K562 (cell line): ENCODE measurements around the gene PSMD11. TPM values are rescaled to one million over a fixed set of nuclear protein-coding genes. Genes with fewer than 3 reads are reported as not detected.

Experiments
- ATAC-seq: fragments of 200-7000 bp; cut with Tn5 transposase; 3 replicates; pipeline ENCODE4 v1.9.1; 2020; ENCODE audit warnings: moderate library complexity
- BruUV-seq: library from RNA; stranded (reverse); fragments of 400-500 nt; replicated peaks from 2 replicates; lab custom pipeline; 2021; lab: Mats Ljungman, UMichigan
- CTCF ChIA-PET: fragments of 300-600 bp; formaldehyde crosslinking; extraction: SDS; loops from one replicate; lab custom pipeline; 2021; ENCODE audit warnings: low intra/inter-chr PET ratio; lab: Yijun Ruan, JAX
- POLR2A ChIA-PET: fragments of 300-600, 350-650 bp; sonication (Branson Sonifier 250); formaldehyde crosslinking; extraction: SDS; loops from one replicate; lab custom pipeline; 2021; ENCODE audit warnings: antibody characterized with exemption, inconsistent platforms; lab: Yijun Ruan, JAX
- DNase-seq, 4 experiments: peaks; one replicate each; pipeline versions ENCODE4 v3.0.0 to v3.0.0-alpha.2; 2011 to 2018; ENCODE audit warnings: low spot score in 3 of 4, mixed read lengths in 3 of 4; ENCODE audit errors: extremely low read depth in 1 of 4
- FAIRE-seq: peaks from 2 replicates; lab custom pipeline; 2011; peaks lifted over from hg19 to GRCh38; lab: Jason Lieb, UNC
- H2AFZ ChIP-seq: 2 replicates; pipeline ENCODE4 v1.6.0; 2011; ENCODE audit warnings: low read depth, low read length, control low read depth, inconsistent platforms
- H3K27ac ChIP-seq: fragments of 200-600 bp; 3 replicates; pipeline ENCODE4 v1.8.0; 2011; ENCODE audit warnings: low read depth, mild to moderate bottlenecking, control low read depth, inconsistent platforms, low read length, moderate library complexity, mixed read lengths; ENCODE audit errors: extremely low read depth
- H3K27me3 ChIP-seq, 2 experiments: fragments of 300-600 bp in 1 of 2; 2 replicates in 1 of 2; 3 replicates in 1 of 2; pipeline versions ENCODE4 v1.6.0 to v1.8.0; 2011; ENCODE audit warnings: inconsistent platforms in 2 of 2, low read length in 2 of 2, mild to moderate bottlenecking in 1 of 2, mixed read lengths in 1 of 2, moderate library complexity in 1 of 2; ENCODE audit not compliant: control insufficient read depth in 2 of 2, insufficient read depth in 2 of 2
- H3K36me3 ChIP-seq: fragments of 300-600 bp; 3 replicates; pipeline ENCODE4 v1.8.0; 2011; ENCODE audit warnings: mild to moderate bottlenecking, low read length, inconsistent platforms; ENCODE audit not compliant: control insufficient read depth, insufficient read depth
- H3K4me1 ChIP-seq, 2 experiments: fragments of 200-600 bp in 1 of 2; replicated peaks in 1 of 2; 2 replicates in 1 of 2; 3 replicates in 1 of 2; pipeline versions ENCODE4 v1.5.1 to v1.8.0; 2011; ENCODE audit warnings: inconsistent platforms in 2 of 2, low read length in 2 of 2, mild to moderate bottlenecking in 1 of 2, mixed read lengths in 1 of 2, moderate library complexity in 1 of 2; ENCODE audit not compliant: control insufficient read depth in 2 of 2, insufficient read depth in 2 of 2
- H3K4me2 ChIP-seq: 2 replicates; pipeline ENCODE4 v1.6.1; 2011; ENCODE audit warnings: low read length, control low read depth, inconsistent platforms, mixed read lengths; ENCODE audit not compliant: insufficient read depth
- H3K4me3 ChIP-seq: fragments of 200-600 bp; sonication (generic), shearing (Covaris generic); 2 replicates; pipeline ENCODE4 v1.5.1; 2016; ENCODE audit warnings: control low read depth, inconsistent platforms
- H3K79me2 ChIP-seq: fragments of 200-600 bp; 3 replicates; pipeline ENCODE4 v1.8.0; 2011; ENCODE audit warnings: low read length, inconsistent platforms; ENCODE audit not compliant: control insufficient read depth, insufficient read depth
- H3K9ac ChIP-seq, 2 experiments: 2 replicates each; pipeline versions ENCODE4 v1.6.0 to v1.6.1; 2011; ENCODE audit warnings: low read depth in 2 of 2, low read length in 2 of 2, control low read depth in 1 of 2, inconsistent platforms in 1 of 2, mild to moderate bottlenecking in 1 of 2, mixed read lengths in 1 of 2; ENCODE audit not compliant: insufficient read depth in 1 of 2
- H3K9me1 ChIP-seq: one replicate; pipeline ENCODE4 v1.6.0; 2011; ENCODE audit warnings: inconsistent platforms, mild to moderate bottlenecking, low read length, moderate library complexity; ENCODE audit not compliant: control insufficient read depth, insufficient read depth
- H3K9me3 ChIP-seq: replicated peaks from 2 replicates; pipeline ENCODE4 v1.5.1; 2011; ENCODE audit warnings: low read depth, low read length, inconsistent platforms; ENCODE audit not compliant: control insufficient read depth, insufficient read depth
- H4K20me1 ChIP-seq: replicated peaks from 2 replicates; pipeline ENCODE4 v1.6.1; 2011; ENCODE audit warnings: low read length, inconsistent platforms, mixed read lengths; ENCODE audit not compliant: control insufficient read depth, insufficient read depth
- CBX3 ChIP-seq, 2 experiments: IDR thresholded peaks; 1 replicate in 1 of 2; 2 replicates in 1 of 2; pipeline ENCODE4 v1.6.1; 2012; ENCODE audit warnings: inconsistent platforms in 2 of 2, low read length in 2 of 2, borderline replicate concordance in 1 of 2, control low read depth in 1 of 2
- NCOA4 ChIP-seq: fragments of 450-650 bp; IDR thresholded peaks from 2 replicates; pipeline ENCODE4 v1.6.1; 2018; ENCODE audit warnings: mild to moderate bottlenecking; ENCODE audit not compliant: partially characterized antibody
- POLR2G ChIP-seq: fragments of 200-400 bp; formaldehyde crosslinking; IDR thresholded peaks from 2 replicates; pipeline ENCODE4 v1.6.1; 2017; ENCODE audit warnings: low read depth, mild to moderate bottlenecking, antibody characterized with exemption, low read length, moderate library complexity
- WGBS: fragments of 100-300 bp; shearing (Covaris generic); methylation state at CpG from one replicate; pipeline ENCODE4 v1.1.6; 2016; ENCODE audit warnings: low coverage, mixed read lengths; ENCODE audit not compliant: insufficient coverage; ENCODE audit errors: missing lambda C conversion rate; 5-methylcytosine and 5-hydroxymethylcytosine counted together
- in situ Hi-C: fragments of 300-500 bp; cut with MboI; formaldehyde crosslinking; loops from 4 replicates; pipeline ENCODE4 v1.15.0; 2018; ENCODE audit warnings: inconsistent platforms, mixed read lengths
- intact Hi-C: fragments of 100-400 bp; cut with micrococcal nuclease; formaldehyde crosslinking; loops from 2 replicates; pipeline ENCODE4 v1.14.2; 2022
- polyA plus RNA-seq, 8 experiments: library from polyadenylated mRNA; depleted of rRNA in 4 of 8; stranded (reverse) in 5 of 8; unstranded in 3 of 8; fragments of >200 nt; fragmentation: Nextera tagmentation in 2 of 8; fragmentation: Illumina TruSeq in 1 of 8; extraction: Ambion mirVana in 2 of 8; extraction: Trizol in 1 of 8; gene quantifications; 2 replicates each; pipeline versions ENCODE4 v1.2.1 to v1.2.3, GENCODE V29; 2011 to 2014; ENCODE audit warnings: inconsistent platforms in 1 of 8, missing spikeins in 1 of 8
- total RNA-seq, 7 experiments: library from RNA; depleted of rRNA in 6 of 7; stranded (reverse); fragments of >200 nt in 6 of 7; fragmentation: Illumina TruSeq in 2 of 7; extraction: Trizol in 2 of 7; gene quantifications; 2 replicates each; pipeline versions ENCODE4 v1.2.1 to v1.2.3, GENCODE V29; 2011 to 2021; ENCODE audit warnings: low replicate concordance in 1 of 7
- TF ChIP-seq, protein P1 (sequence below): IDR thresholded peaks from 2 replicates; pipeline ENCODE4 v1.6.1; 2014; ENCODE audit warnings: antibody characterized with exemption

The PSMD11 gene
- total and polyA plus RNA-seq, 9 of the 15 experiments (the other 6 are each of a cell fraction or from before 2014, with no cell fraction given): 104 to 378 (median 158) TPM

DNA sequence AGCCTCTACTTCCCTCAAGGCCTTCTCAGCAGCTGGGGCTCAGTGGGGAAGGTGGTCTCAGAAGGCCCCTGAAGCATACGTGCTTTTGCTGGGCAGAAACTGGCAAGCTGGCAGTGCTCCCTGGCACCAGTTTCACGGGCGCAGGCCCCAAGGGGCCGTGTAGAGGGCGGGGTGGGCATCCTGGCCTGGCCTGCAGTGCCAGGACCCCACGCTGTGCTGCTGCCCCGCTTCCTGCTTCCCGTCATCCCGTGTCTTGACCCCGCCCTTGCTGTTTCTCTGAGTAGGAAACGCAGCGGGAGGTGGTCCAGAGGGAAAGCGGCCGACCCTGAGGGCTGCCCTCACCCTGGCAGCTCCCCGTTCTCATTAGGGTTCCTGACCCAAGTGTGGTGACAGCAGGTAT is 49.3 kb downstream of the PSMD11 start (continued):
- TF ChIP-seq, protein P1, sequence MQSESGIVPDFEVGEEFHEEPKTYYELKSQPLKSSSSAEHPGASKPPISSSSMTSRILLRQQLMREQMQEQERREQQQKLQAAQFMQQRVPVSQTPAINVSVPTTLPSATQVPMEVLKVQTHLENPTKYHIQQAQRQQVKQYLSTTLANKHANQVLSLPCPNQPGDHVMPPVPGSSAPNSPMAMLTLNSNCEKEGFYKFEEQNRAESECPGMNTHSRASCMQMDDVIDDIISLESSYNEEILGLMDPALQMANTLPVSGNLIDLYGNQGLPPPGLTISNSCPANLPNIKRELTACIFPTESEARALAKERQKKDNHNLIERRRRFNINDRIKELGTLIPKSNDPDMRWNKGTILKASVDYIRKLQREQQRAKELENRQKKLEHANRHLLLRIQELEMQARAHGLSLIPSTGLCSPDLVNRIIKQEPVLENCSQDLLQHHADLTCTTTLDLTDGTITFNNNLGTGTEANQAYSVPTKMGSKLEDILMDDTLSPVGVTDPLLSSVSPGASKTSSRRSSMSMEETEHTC: no peak
- TF ChIP-seq NCOA4: no peak

DNA sequence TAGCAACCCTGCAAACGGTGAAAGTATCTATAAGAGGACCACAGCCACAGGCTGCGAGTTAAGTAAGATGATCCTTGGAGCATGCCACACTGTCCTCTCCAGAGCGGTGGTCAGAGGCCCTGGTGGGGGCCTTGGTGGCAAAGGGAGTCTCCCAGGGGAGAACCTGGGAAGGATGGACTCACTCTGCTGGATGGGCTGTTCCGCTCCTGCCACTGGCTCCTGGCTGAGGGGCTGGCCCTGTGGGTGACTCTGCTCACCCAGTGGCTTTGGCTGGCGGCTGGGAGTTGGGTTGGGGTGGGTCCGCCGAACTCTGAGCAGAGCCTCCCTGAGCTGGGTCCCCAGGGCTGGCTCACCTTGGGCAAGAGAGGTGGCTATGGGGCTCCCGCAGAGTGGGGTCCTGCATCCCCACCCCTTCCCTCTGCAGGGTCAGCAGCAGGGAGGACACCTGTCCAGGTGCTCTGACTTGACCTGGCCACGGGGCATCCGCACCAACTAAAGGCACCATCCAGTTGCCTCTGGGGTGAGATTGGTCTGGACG is 49.7 kb downstream of the PSMD11 start:
- ChIA-PET CTCF (no interaction called here), POLR2A (no interaction called here)
- Histone ChIP-seq H3K9me1 (no peaks in the 10 kb centered on the region), H3K9me3 (no peaks in the 10 kb centered on the region), H3K4me1 (peaks cover 7 to 25% of the 10 kb centered on the region in 2 experiments; a peak in 4 of 5 replicates), H3K4me2 (no peak overlapping the region), H4K20me1 (0 out of 2 replicates have a peak, but pooled peaks cover 6% of the 10 kb centered on the region), H3K9ac (no peak overlapping the region), H3K4me3 (no peak overlapping the region), H3K27ac (no peak overlapping the region), H3K27me3 (no peaks in the 10 kb centered on the region), H3K79me2 (peaks cover under 1% of the 10 kb centered on the region; the same call in 1 of the 3 replicates), H2AFZ (no peak overlapping the region), H3K36me3 (peaks cover 21% of the 10 kb centered on the region; the same call in 2 of the 3 replicates)
- no peak for FAIRE-seq
- no peak for DNase-seq
- WGBS: 72% methylated on average over 10 of the region's 11 CpGs
- in situ Hi-C loops: no loop called here
- no TSS peak for BruUV-seq
- ATAC-seq: no peak
- TF ChIP-seq CBX3 (IDR thresholded peaks at IDR 0.05; ENCODE audit: borderline replicate concordance in 1 of 2, low read length in 2 of 2) (no peak), POLR2G (peak; percentile 15; the same call in 1 of the 2 replicates)
- TF ChIP-seq, all 486 proteins: peak for 1
- intact Hi-C loops: no loop called here
